ENCODE results near the gene SMIM1.
"Not testable (repeated sequence)": the region's sequence is repeated elsewhere in the genome, so short reads cannot be mapped to it uniquely, and the experiment has no call there.

Gene SMIM1

GRCh38 chr1:3736131-3736561 is 36.4 kb upstream of the SMIM1 start:
- no peak for DNase-seq (ENCODE audit: extremely low read depth in 1 of 2, low read depth in 1 of 2)

GRCh38 chr1:3736708-3737107 is 35.8 kb upstream of the SMIM1 start:
- no peak for DNase-seq (ENCODE audit: extremely low read depth in 1 of 2, low read depth in 1 of 2)

- no peak for DNase-seq (ENCODE audit: extremely low read depth in 1 of 2, low read depth in 1 of 2)
Measured at GRCh38 chr1:3738943-3739342, 33.6 kb upstream of the SMIM1 start.

GRCh38 chr1:3740042-3740441 is 32.5 kb upstream of the SMIM1 start:
- no peak for DNase-seq (ENCODE audit: extremely low read depth in 1 of 2, low read depth in 1 of 2)

GRCh38 chr1:3740752-3741151 is 31.8 kb upstream of the SMIM1 start:
- DNase-seq (ENCODE audit: extremely low read depth in 1 of 2, low read depth in 1 of 2), result no peak

GRCh38 chr1:3741566-3742438 is 30.7 kb upstream of the SMIM1 start:
- DNase-seq (ENCODE audit: extremely low read depth in 1 of 2, low read depth in 1 of 2), result no peak

- no peak for DNase-seq (ENCODE audit: extremely low read depth in 1 of 2, low read depth in 1 of 2)
Measured at GRCh38 chr1:3742439-3743298, 29.9 kb upstream of the SMIM1 start.

GRCh38 chr1:3743421-3743820 is 29.1 kb upstream of the SMIM1 start:
- no peak for DNase-seq (ENCODE audit: extremely low read depth in 1 of 2, low read depth in 1 of 2)

- no peak for DNase-seq (ENCODE audit: extremely low read depth in 1 of 2, low read depth in 1 of 2)
Measured at GRCh38 chr1:3743826-3744225, 28.7 kb upstream of the SMIM1 start.

GRCh38 chr1:3744646-3745045 is 27.9 kb upstream of the SMIM1 start:
- DNase-seq (ENCODE audit: extremely low read depth in 1 of 2, low read depth in 1 of 2), result no peak

- DNase-seq (ENCODE audit: extremely low read depth in 1 of 2, low read depth in 1 of 2), result no peak
Measured at GRCh38 chr1:3745071-3745470, 27.5 kb upstream of the SMIM1 start.

- no peak for DNase-seq (ENCODE audit: extremely low read depth in 1 of 2, low read depth in 1 of 2)
Measured at GRCh38 chr1:3745590-3746381, 26.8 kb upstream of the SMIM1 start.

GRCh38 chr1:3746389-3746829 is 26.1 kb upstream of the SMIM1 start:
- DNase-seq (ENCODE audit: extremely low read depth in 1 of 2, low read depth in 1 of 2), result no peak

- peak; percentile 65 to 78 for DNase-seq (ENCODE audit: extremely low read depth in 1 of 2, low read depth in 1 of 2)
Measured at GRCh38 chr1:3746830-3747521, 25.6 kb upstream of the SMIM1 start.

GRCh38 chr1:3747522-3747848 is 25.1 kb upstream of the SMIM1 start:
- no peak for DNase-seq (ENCODE audit: extremely low read depth in 1 of 2, low read depth in 1 of 2)

GRCh38 chr1:3747903-3748302 is 24.6 kb upstream of the SMIM1 start:
- DNase-seq (ENCODE audit: extremely low read depth in 1 of 2, low read depth in 1 of 2), result no peak

- not testable (repeated sequence) for DNase-seq (ENCODE audit: extremely low read depth in 1 of 2, low read depth in 1 of 2)
Measured at GRCh38 chr1:3748316-3748900, 24.1 kb upstream of the SMIM1 start.

GRCh38 chr1:3749512-3749911 is 23.0 kb upstream of the SMIM1 start:
- DNase-seq (ENCODE audit: extremely low read depth in 1 of 2, low read depth in 1 of 2), result no peak

GRCh38 chr1:3750741-3751140 is 21.8 kb upstream of the SMIM1 start:
- no peak for DNase-seq (ENCODE audit: extremely low read depth in 1 of 2, low read depth in 1 of 2)

- DNase-seq (ENCODE audit: extremely low read depth in 1 of 2, low read depth in 1 of 2), result no peak
Measured at GRCh38 chr1:3752400-3752945, 20.1 kb upstream of the SMIM1 start, which contains the start of gene CCDC27. CCDC27 (plus strand) TSS chr1:3752450; CDS start chr1:3752482, 32 bp downstream.

Data from activated CD8-positive, alpha-beta memory T cell treated with anti-CD3 and anti-CD28 coated beads for 1 hour (primary cell).